ENCODE results near the gene NEO1.

The NEO1 gene

GRCh38 chr15:73005446-73005845 lies 46.8 kb upstream of the NEO1 start:
- Histone ChIP-seq H3K36me3 (replicated peaks; ENCODE audit: insufficient read depth, low read length) (no peaks in the 10 kb centered on the region), H2AFZ (ENCODE audit: low read length) (no peak overlapping the region), H3K79me2 (ENCODE audit: low read length) (no peaks in the 10 kb centered on the region), H4K20me1 (ENCODE audit: insufficient read depth, low read length) (no peaks in the 10 kb centered on the region), H3K27me3 (replicated peaks; ENCODE audit: insufficient read depth, low read length) (no peaks in the 10 kb centered on the region), H3K27ac (ENCODE audit: low read length) (no peak overlapping the region), H3K9me2 (replicated peaks; ENCODE audit: insufficient read depth, low read length) (no peaks in the 10 kb centered on the region), H3K4me3 (ENCODE audit: low read length) (no peak overlapping the region), H3K9me3 (replicated peaks; ENCODE audit: insufficient read depth, low read length) (no peaks in the 10 kb centered on the region), H3K4me1 (ENCODE audit: low read length) (peaks cover 6% of the 10 kb centered on the region), H3K9ac (ENCODE audit: low read length) (no peak overlapping the region), H3K4me2 (ENCODE audit: low read depth, low read length) (no peak overlapping the region), H3F3A (ENCODE audit: insufficient read depth, low read length) (no peaks in the 10 kb centered on the region)
- no peak for DNase-seq
- TF ChIP-seq, protein P1, sequence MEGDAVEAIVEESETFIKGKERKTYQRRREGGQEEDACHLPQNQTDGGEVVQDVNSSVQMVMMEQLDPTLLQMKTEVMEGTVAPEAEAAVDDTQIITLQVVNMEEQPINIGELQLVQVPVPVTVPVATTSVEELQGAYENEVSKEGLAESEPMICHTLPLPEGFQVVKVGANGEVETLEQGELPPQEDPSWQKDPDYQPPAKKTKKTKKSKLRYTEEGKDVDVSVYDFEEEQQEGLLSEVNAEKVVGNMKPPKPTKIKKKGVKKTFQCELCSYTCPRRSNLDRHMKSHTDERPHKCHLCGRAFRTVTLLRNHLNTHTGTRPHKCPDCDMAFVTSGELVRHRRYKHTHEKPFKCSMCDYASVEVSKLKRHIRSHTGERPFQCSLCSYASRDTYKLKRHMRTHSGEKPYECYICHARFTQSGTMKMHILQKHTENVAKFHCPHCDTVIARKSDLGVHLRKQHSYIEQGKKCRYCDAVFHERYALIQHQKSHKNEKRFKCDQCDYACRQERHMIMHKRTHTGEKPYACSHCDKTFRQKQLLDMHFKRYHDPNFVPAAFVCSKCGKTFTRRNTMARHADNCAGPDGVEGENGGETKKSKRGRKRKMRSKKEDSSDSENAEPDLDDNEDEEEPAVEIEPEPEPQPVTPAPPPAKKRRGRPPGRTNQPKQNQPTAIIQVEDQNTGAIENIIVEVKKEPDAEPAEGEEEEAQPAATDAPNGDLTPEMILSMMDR (IDR thresholded peaks at IDR 0.05; ENCODE audit: low read length) = no peak
- TF ChIP-seq EZH2phosphoT487 (IDR thresholded peaks at IDR 0.05; ENCODE audit: low read length) (no peak), EZH2 (optimal IDR thresholded peaks at IDR 0.05; ENCODE audit: low read depth, low read length) (no peak)

DNA sequence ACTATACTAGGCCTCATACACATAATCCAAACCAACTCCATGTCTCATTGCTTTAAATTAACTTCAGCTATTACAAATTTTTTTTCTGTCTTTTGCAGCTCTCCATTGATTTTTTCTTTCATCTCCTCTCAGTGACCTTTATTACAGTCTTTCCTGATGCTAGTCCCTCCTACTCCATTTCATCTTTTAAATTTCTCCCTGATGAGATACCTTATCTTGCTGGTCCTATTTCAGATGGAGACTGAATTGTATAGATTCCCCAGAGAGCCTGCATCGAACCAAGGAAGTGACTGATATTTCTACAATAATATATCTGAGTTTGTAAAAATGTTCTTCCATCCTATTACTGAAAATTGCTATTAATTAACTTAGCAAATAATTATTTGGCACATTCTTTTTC lies 45.7 kb upstream of the NEO1 start:
- Histone ChIP-seq H3K36me3 (replicated peaks; ENCODE audit: insufficient read depth, low read length) (no peaks in the 10 kb centered on the region), H3K4me1 (ENCODE audit: low read length) (peaks cover 6% of the 10 kb centered on the region), H3K4me3 (ENCODE audit: low read length) (no peak overlapping the region), H2AFZ (ENCODE audit: low read length) (no peak overlapping the region), H3K4me2 (ENCODE audit: low read depth, low read length) (no peak overlapping the region), H3K27ac (ENCODE audit: low read length) (no peak overlapping the region), H3K9me2 (replicated peaks; ENCODE audit: insufficient read depth, low read length) (no peaks in the 10 kb centered on the region), H3K79me2 (ENCODE audit: low read length) (no peaks in the 10 kb centered on the region), H3K27me3 (replicated peaks; ENCODE audit: insufficient read depth, low read length) (no peaks in the 10 kb centered on the region), H3F3A (ENCODE audit: insufficient read depth, low read length) (no peaks in the 10 kb centered on the region), H4K20me1 (ENCODE audit: insufficient read depth, low read length) (no peaks in the 10 kb centered on the region), H3K9me3 (replicated peaks; ENCODE audit: insufficient read depth, low read length) (no peaks in the 10 kb centered on the region), H3K9ac (ENCODE audit: low read length) (no peak overlapping the region)
- DNase-seq = no peak
- TF ChIP-seq EZH2phosphoT487 (IDR thresholded peaks at IDR 0.05; ENCODE audit: low read length) (no peak), EZH2 (optimal IDR thresholded peaks at IDR 0.05; ENCODE audit: low read depth, low read length) (no peak)
- TF ChIP-seq, protein P1 (IDR thresholded peaks at IDR 0.05; ENCODE audit: low read length) = no peak

DNA sequence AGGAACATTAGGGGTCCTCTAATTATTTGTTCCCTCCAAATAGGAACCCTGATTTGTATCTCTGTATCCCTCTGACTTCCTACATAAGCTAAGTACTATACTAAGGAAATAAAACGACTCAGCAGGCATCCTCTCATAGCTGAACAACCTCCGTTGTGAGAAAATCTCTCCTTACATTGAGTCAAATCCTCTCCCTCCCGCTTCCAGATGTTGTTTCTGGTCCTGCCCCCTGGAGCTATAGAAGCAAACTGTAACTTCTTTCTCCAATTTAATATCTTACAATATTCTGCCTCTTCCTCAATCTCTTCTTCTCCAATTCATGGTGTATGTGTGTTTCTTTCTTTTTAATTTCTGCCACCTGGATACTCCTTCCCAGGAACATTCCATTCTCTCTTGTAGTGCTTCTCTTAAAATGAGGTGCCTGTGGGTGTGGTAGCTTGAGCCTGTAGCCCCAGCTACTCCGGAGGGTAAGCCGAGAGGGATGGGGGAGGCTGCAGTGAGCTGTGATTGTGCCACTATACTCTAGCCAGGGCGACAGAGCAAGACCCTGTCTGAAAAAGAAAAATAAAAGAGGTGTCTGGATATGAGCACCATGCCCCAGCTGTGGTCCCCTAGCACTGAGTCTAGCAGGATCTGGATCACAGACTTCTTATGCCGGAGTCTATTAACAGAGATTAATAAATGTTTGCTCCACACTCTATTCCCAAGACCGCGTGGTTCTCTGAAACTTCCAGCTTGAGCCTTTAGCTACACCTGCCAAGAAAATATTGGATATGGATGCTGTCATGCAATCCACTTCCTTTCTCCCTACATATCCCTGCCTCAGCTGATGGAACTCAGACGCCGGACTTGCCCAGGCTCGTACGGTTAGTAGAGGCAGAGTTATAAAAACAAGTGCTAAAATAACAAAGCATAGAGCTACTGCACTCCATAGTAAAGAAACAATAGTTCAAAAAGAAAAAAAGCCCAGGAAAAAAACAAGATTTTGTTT lies 42.9 kb upstream of the NEO1 start:
- no peaks in the 10 kb centered on the region for H4K20me1 ChIP-seq (ENCODE audit: insufficient read depth, low read length)
- TF ChIP-seq EZH2 (optimal IDR thresholded peaks at IDR 0.05; ENCODE audit: low read depth, low read length) (no peak), EZH2phosphoT487 (IDR thresholded peaks at IDR 0.05; ENCODE audit: low read length) (no peak)
- TF ChIP-seq, protein P1 (IDR thresholded peaks at IDR 0.05; ENCODE audit: low read length) = no peak
- H3F3A ChIP-seq (ENCODE audit: insufficient read depth, low read length) = no peaks in the 10 kb centered on the region
- H3K27me3 ChIP-seq (replicated peaks; ENCODE audit: insufficient read depth, low read length) = no peaks in the 10 kb centered on the region
- no peak overlapping the region for H3K4me2 ChIP-seq (ENCODE audit: low read depth, low read length)
- no peak overlapping the region for H2AFZ ChIP-seq (ENCODE audit: low read length)
- H3K79me2 ChIP-seq (ENCODE audit: low read length) = no peaks in the 10 kb centered on the region
- H3K9ac ChIP-seq (ENCODE audit: low read length) = no peak overlapping the region
- H3K27ac ChIP-seq (ENCODE audit: low read length) = no peak overlapping the region
- H3K9me3 ChIP-seq (replicated peaks; ENCODE audit: insufficient read depth, low read length) = no peaks in the 10 kb centered on the region
- DNase-seq = no peak
- no peaks in the 10 kb centered on the region for H3K4me1 ChIP-seq (ENCODE audit: low read length)
- H3K36me3 ChIP-seq (replicated peaks; ENCODE audit: insufficient read depth, low read length) = no peaks in the 10 kb centered on the region
- H3K4me3 ChIP-seq (ENCODE audit: low read length) = no peak overlapping the region
- H3K9me2 ChIP-seq (replicated peaks; ENCODE audit: insufficient read depth, low read length) = no peaks in the 10 kb centered on the region
